RWPE1 (cell line): ENCODE measurements around the gene KRTAP9-6.

Source experiments
- CTCF ChIA-PET: fragments of 350-600 bp; sonication (Branson Sonifier 250); formaldehyde crosslinking; extraction: SDS; loops from one replicate; lab custom pipeline; 2021; lab: Yijun Ruan, JAX
- POLR2A ChIA-PET: fragments of 400-600 bp; formaldehyde crosslinking; extraction: SDS; loops from one replicate; lab custom pipeline; 2020; ENCODE audit warnings: antibody characterized with exemption; ENCODE audit not compliant: low non-redundant PET; lab: Yijun Ruan, JAX
- DNase-seq: peaks from one replicate; pipeline ENCODE4 v3.0.0; 2012; ENCODE audit warnings: low spot score
- H3K27ac ChIP-seq: fragments of 450-650 bp; 2 replicates; pipeline ENCODE4 v1.5.1; 2017
- CTCF ChIP-seq: fragments of 450-650 bp; conservative IDR thresholded peaks from 2 replicates; pipeline ENCODE4 v1.5.1; 2017; ENCODE audit warnings: low read depth, mild to moderate bottlenecking

KRTAP9-6 gene

DNA sequence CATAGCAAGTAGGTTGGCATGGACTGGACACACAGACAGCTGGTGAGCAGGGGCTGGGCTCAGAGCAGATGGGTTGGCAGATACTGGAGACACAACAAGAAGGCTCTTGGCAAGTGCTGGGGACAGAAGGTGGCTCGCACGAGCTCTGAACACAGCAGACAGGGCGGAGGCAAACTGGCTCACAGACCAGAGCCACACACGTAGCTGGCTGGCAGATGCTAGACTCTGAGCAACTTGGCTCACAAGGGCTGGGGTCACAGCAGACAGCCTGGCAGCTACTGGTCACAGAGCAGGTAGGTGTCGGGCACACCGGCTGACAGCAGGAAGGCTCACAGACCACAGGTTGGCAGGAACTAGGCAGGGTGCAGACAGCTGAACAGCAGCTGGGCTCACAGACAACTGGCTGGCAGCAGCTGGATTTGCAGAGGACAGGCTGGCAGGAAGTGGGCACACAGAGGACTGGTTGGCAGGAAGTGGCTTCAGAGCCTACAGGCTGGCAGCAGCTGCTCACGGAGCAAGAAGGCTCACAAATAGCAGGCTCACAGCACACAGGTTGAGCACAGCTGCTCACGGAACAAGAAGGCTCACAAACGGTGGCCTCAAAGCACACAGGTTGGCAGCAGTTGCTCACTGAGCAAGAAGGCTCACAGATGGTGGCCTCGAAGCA is 43.2 kb downstream of the KRTAP9-6 start:
- ChIA-PET POLR2A (no interaction called here), CTCF (interaction anchor here (0.6 to 1.5 kb wide), 3 partner anchors 14 to 357 kb away, joined by 3 to 7 read pairs (median 4); no protein-coding TSS in a partner anchor)
- H3K27ac ChIP-seq: peak overlapping the region; percentile 46
- DNase-seq: no peak
- no peak for TF ChIP-seq CTCF

GRCh38 chr17:41308918-41309359 is 43.8 kb downstream of the KRTAP9-6 start, which contains the start of gene KRTAP16-1:
TSS of gene KRTAP16-1 (minus strand) at chr17:41309309. CDS start at chr17:41309253, 56 bp downstream.
- POLR2A ChIA-PET: no interaction called here
- no peak for TF ChIP-seq CTCF
- no peak for DNase-seq
- CTCF ChIA-PET: interaction anchor here (1.0 to 1.5 kb wide), 2 partner anchors 13 to 20 kb away, joined by 3 to 7 read pairs; no protein-coding TSS in a partner anchor
- H3K27ac ChIP-seq: peak within 1 kb of the TSS; percentile 46

DNA sequence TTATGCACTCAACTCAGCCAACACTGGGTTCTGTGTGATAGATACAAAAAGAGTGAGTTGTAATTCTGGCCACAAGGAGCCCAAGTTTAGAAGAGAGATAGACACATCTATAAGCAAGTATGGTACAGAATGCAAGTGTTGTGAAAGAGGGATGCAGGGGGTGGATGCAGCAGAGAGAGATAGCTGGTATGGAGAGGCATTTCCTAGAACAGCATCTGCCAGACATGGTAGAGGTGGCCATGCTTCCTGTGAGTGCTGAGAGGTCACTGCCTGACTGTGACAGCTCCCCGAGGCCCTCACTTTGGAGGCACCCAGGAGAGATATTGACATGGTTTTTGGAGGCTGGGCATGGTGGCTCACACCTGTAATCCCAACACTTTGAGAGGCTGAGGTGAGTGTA is 45.9 kb downstream of the KRTAP9-6 start:
- H3K27ac ChIP-seq: no peak overlapping the region
- CTCF ChIA-PET: no interaction called here
- TF ChIP-seq CTCF: no peak
- POLR2A ChIA-PET: no interaction called here
- DNase-seq: no peak

DNA sequence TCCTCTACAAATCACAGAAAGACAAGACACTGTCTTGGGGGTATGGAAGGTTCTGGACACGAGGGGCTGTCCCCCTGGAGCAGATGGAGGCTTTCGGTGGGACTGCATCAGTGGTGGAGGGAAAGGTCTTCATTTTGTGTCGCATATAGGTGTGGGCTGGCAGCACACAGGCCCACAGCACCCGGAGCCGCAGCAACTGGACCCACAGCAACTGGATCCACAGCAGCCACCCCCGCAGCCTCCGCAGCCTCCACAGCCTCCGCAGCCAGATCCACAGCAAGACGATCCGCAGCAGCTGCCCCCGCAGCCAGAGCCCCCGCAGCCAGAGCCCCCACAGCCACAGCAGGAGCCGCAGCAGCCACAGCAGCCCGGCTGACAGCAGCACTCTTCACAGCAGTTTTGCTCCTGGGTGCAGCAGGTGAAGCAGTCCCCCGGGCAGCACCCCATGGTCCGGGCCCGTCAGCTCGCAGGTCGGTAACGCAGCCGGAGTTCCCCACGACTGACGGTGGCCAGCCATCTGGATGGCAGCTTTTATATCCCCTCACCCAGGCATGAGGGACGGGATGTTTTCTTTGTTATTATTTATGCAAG is 50.1 kb downstream of the KRTAP9-6 start, which contains the start of gene KRTAP17-1:
Gene KRTAP17-1, minus strand, starts transcription at position 507 of the 591 bp plus-strand sequence. Its CDS starts 60 bp downstream, at position 447.
- TF ChIP-seq CTCF: no peak
- ChIA-PET CTCF (interaction anchor here (0.6 to 1.1 kb wide), 4 partner anchors 14 to 498 kb away, joined by 4 to 7 read pairs (median 4); no protein-coding TSS in a partner anchor), POLR2A (no interaction called here)
- DNase-seq: no peak
- no peak within 1 kb of the TSS for H3K27ac ChIP-seq
